Left kidney (tissue), 2 donors: Measurements from ENCODE around the gene SLC50A1. TPM values are rescaled to one million over a fixed set of nuclear protein-coding genes. Genes with fewer than 3 reads are reported as not detected.

Experiments
- DNase-seq: peaks from one replicate; pipeline ENCODE4 v3.0.0-alpha.2; 2013
- polyA plus RNA-seq: library from polyadenylated mRNA; unstranded; fragments of 120-200 nt; gene quantifications from one replicate; pipeline ENCODE4 v1.2.1, GENCODE V29; 2013; ENCODE audit not compliant: insufficient read length

Gene SLC50A1
- polyA plus RNA-seq, 1 donor: 57.8 TPM

DNA sequence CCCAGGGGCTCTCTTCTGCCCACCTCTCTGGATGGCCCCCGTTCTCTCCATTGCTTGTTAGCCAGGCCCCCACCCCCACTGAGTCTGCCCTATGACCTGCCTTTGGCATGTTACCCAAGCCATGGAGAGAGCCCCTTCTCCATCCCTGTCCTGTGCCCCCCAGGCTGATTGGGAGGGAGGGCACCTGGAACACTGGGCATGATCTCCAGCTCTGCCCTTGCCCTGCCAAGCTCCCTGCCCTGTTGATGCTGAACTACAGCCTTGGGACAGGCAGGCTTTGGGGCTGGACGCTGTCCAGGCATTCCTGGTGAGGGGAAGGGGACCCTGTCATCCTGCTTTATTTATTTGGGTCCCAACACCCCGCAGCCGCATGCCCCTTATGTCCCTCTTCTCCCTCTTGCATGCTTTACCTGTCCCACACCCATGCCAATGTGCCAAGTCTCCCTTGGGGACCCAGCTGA, 48.7 kb downstream of the SLC50A1 start:
- DNase-seq: no peak

DNA sequence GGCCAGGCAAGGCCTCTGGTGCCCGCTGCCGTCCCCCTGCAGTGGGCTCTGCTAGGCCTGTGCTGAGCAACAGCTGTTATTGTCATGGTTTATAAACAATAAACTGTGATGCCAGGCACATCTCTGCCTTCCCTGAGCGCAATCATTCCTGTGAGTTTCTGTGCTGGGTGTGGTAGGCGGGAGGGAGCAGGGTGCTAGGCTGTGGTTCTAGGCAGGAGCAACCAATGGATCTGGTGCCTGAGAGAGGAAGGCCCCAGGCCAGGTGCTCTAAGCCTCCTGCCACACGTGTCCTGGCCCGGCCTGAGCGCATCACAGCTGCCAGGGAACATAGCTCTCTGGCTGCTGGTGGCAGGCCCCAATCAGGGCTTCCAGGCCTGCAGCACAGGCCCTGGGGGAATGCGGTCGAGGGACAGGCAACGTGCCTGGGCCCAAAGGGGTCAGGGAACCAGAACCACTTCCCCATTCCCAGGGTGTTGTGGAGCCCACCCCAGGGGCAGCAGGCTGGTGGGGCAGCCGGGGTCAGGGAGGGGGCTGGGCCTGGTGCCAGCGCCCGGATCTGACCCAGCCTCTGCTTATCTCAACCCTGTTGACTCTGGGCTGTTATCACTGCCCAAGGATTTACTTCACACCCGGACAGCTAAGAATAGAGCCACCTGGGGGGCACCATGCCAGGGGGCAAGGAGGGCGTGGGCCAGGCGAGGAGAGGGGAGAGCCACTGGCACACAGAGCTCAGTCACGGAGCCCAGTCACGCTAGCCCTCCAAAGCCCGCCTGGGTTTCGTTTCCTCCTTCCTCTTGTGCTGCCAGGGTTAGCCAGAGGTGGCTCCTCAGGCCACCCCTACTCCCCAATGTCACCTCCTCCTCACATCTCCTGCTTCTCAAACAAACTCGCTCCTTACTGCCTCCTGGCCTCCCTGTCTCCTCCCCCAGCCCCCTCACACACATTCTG, 49.5 kb downstream of the SLC50A1 start:
- no peak for DNase-seq

DNA sequence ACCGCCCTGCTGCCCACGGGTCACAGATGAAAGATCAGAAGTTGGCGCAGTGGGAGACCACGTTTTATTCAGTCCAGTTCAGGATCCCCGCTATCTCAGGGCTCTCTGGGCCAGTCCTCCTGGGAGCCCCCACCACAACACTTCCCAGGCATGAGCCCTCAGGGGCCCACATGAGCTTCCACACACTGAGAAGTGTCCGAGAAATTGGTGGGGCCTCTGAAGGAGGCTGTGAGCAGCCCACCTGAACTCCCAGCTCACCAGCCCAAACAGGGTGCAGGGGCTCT, 50.1 kb downstream of the SLC50A1 start:
- no peak for DNase-seq

DNA sequence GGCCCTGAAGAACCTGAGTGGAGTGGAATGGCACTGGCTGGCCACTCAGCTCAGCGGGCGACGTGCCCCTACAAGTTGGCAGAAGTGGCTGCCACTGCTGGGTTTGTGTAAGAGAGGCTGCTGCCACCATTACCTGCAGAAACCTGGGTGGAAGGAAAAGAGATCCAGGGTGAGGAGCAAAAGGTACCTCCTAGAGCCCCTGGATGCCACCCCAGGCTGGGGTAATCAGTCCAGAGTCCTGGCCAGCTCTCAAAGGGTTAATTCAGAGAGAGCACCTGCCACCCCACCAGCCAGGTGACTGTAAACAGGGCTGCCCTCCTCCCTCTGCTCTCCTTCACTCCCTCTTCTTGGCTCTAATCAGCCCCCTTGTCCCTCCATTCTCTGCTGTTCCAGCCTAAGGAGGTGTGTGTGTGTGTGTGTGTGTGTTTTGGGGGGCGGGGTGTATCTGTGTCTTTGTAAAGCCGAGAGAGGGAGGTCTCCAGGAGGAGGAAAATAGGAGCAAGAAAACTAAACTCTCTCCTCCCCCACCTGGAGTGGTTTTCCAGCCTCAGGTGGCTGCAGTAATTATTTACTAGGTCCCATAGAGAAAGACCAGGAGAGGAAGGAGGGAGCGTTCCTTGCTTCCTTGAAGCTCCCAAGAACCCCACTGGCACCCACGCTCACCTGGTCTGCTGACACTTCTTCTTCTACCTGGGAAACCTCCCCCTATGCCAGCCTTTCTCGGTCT, 50.6 kb downstream of the SLC50A1 start:
- no peak for DNase-seq

DNA sequence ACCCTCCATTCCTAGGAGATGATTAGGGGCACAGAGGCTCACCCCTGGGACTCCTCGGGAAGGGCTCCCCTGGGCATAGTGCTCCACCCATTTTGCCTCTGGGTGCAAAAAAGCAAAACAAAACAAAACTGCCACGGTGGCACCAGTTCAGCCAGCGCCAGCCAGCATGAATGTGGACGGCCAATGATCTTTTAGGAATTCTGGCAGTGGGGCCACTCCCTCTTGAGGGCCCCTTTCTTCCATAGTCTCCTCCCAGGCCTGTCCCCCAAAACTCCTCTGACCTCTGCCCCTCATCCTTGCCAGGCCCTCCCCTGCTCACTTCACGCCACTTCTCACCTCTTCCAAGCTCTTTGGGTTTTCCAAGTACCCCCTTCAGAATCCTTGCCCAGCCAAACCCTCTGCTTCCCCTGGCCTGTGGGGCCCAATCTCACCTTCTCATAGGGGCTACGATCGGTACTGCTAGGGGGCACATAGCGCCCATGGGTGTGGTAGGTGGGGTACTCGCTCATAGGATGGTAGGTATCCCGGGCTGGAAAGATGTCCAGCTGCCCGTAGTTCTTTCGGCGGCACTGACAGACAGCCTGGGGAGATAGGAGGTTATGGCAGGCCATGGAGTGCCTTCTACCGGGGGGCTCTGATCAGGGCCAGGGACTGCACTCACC, 51.3 kb downstream of the SLC50A1 start:
- no peak for DNase-seq

DNA sequence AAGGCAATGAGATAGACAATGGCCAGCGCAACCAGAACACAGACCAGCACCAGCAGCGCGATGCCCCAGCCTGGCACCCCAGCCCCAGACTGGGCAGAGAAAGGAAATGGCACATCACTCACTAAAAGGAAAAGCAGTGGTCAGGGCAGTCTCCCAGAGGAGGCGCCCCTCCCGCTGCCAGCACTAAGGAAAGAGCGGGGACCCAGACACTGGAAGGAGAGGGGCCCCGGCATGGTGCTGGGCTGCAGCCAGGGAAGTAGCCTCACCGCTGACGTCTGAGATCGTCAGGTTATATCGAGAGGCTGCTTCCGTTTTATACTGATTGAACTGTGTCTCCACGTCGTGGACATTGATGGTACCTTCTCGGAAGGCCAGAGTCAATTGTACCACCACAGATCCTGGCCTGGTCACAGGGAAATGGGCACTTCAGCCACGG, 51.8 kb downstream of the SLC50A1 start:
- no peak for DNase-seq

DNA sequence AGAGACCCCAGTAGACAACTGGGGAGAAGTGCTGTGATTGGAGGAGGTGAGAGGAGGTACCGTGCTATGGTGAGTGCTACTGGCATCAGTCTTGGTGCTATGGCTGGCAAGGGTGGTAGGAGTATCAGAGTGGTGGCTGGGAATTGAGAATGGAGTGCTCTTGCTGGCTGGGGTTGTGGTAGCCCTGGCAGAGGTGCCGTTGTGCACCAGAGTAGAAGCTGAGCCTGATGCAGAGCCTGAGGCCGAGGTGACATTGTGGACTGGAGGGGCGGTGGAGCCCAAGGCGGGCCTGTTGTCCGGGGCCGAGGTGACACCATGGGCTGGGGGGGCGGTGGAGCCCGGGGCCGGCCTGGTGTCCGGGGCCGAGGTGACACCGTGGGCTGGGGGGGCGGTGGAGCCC, 52.6 kb downstream of the SLC50A1 start:
- DNase-seq: no peak

Other genes with a start within 250 kb of the SLC50A1 start
- gene PMVK, start 199.1 kb upstream of the SLC50A1 start, polyA plus RNA-seq: 34.9 TPM
- 59.6 TPM for gene PBXIP1, start 179.8 kb upstream of the SLC50A1 start, polyA plus RNA-seq
- gene PYGO2, start 174.1 kb upstream of the SLC50A1 start, polyA plus RNA-seq: 42.6 TPM
- 84.1 TPM for gene SHC1, start 165.1 kb upstream of the SLC50A1 start, polyA plus RNA-seq
- 110 TPM for gene CKS1B, start 161.2 kb upstream of the SLC50A1 start, polyA plus RNA-seq
- gene FLAD1, start 152.5 kb upstream of the SLC50A1 start, polyA plus RNA-seq: 32.4 TPM
- 0.93 TPM for gene LENEP, start 142.3 kb upstream of the SLC50A1 start, polyA plus RNA-seq
- 11.5 TPM for gene ZBTB7B, start 133.1 kb upstream of the SLC50A1 start, polyA plus RNA-seq
- 2.5 TPM for gene DCST2, start 102.1 kb upstream of the SLC50A1 start, polyA plus RNA-seq
- gene DCST1, start 102.0 kb upstream of the SLC50A1 start, polyA plus RNA-seq: 0.58 TPM
- gene ADAM15, start 84.5 kb upstream of the SLC50A1 start, polyA plus RNA-seq: 41.9 TPM
- 20.2 TPM for gene EFNA4, start 72.1 kb upstream of the SLC50A1 start, polyA plus RNA-seq
- gene EFNA3, start 57.0 kb upstream of the SLC50A1 start, polyA plus RNA-seq: 6.1 TPM
- 56.0 TPM for gene EFNA1, start 8.0 kb upstream of the SLC50A1 start, polyA plus RNA-seq
- 26.9 TPM for gene DPM3, start 4.7 kb downstream of the SLC50A1 start, polyA plus RNA-seq
- 134 TPM for gene KRTCAP2, start 37.5 kb downstream of the SLC50A1 start, polyA plus RNA-seq
- gene TRIM46, start 38.0 kb downstream of the SLC50A1 start, polyA plus RNA-seq: 4.4 TPM
- 49.6 TPM for gene THBS3, start 72.0 kb downstream of the SLC50A1 start, polyA plus RNA-seq
- 40.7 TPM for gene MTX1, start 72.8 kb downstream of the SLC50A1 start, polyA plus RNA-seq
- 23.6 TPM for gene ENTREP3, start 119.6 kb downstream of the SLC50A1 start, polyA plus RNA-seq
- gene SCAMP3, start 126.5 kb downstream of the SLC50A1 start, polyA plus RNA-seq: 55.7 TPM
- gene CLK2, start 137.7 kb downstream of the SLC50A1 start, polyA plus RNA-seq: 87.6 TPM
- 13.9 TPM for gene HCN3, start 141.6 kb downstream of the SLC50A1 start, polyA plus RNA-seq
- 7.6 TPM for gene PKLR, start 165.6 kb downstream of the SLC50A1 start, polyA plus RNA-seq
- 179 TPM for gene FDPS, start 173.0 kb downstream of the SLC50A1 start, polyA plus RNA-seq
- gene RUSC1, start 185.0 kb downstream of the SLC50A1 start, polyA plus RNA-seq: 34.3 TPM